Duodenal mucosa (tissue), 2 donors: ENCODE results near the gene NAT10.

Experiments used
- H3K27ac ChIP-seq: one replicate; pipeline ENCODE4 v1.7.0; 2013; ENCODE audit warnings: low read depth, low read length
- H3K27me3 ChIP-seq, 2 donors: one replicate each; pipeline ENCODE4 v1.7.0; 2013; ENCODE audit warnings: low read length in 2 of 2, control low read depth in 1 of 2; ENCODE audit not compliant: insufficient read depth in 2 of 2, control insufficient read depth in 1 of 2
- H3K36me3 ChIP-seq, 2 donors: one replicate each; pipeline ENCODE4 v1.7.0; 2013; ENCODE audit warnings: low read length in 2 of 2, control low read depth in 1 of 2; ENCODE audit not compliant: insufficient read depth in 2 of 2, control insufficient read depth in 1 of 2
- H3K4me1 ChIP-seq, 2 donors: one replicate each; pipeline ENCODE4 v1.7.0; 2013; ENCODE audit warnings: low read length in 2 of 2, control low read depth in 1 of 2; ENCODE audit not compliant: insufficient read depth in 2 of 2, control insufficient read depth in 1 of 2
- H3K4me3 ChIP-seq, 2 donors: one replicate each; pipeline ENCODE4 v1.7.0; 2013; ENCODE audit warnings: low read length in 2 of 2, low read depth in 1 of 2
- H3K9ac ChIP-seq, 2 donors: one replicate each; pipeline ENCODE4 v1.7.0; 2013; ENCODE audit warnings: low read length in 2 of 2, low read depth in 1 of 2
- H3K9me3 ChIP-seq, 2 donors: one replicate each; pipeline ENCODE4 v1.7.0; 2013; ENCODE audit warnings: low read length in 2 of 2, control low read depth in 1 of 2; ENCODE audit not compliant: control insufficient read depth in 1 of 2

The NAT10 gene

GRCh38 chr11:34155057-34155756 lies 49.8 kb downstream of the NAT10 start:
- Histone ChIP-seq H3K27me3 (no peaks in the 10 kb centered on the region), H3K4me1 (peaks cover 14 to 15% of the 10 kb centered on the region in 2 donors), H3K4me3 (no peak overlapping the region), H3K9me3 (no peaks in the 10 kb centered on the region), H3K36me3 (peaks cover 24 to 65% of the 10 kb centered on the region in 2 donors), H3K9ac (no peak overlapping the region), H3K27ac (no peak overlapping the region)

GRCh38 chr11:34155757-34156062 lies 50.3 kb downstream of the NAT10 start:
- Histone ChIP-seq H3K27ac (no peak overlapping the region), H3K4me3 (no peak overlapping the region), H3K9ac (no peak overlapping the region), H3K36me3 (peaks cover 24 to 67% of the 10 kb centered on the region in 2 donors), H3K27me3 (no peaks in the 10 kb centered on the region), H3K9me3 (no peaks in the 10 kb centered on the region), H3K4me1 (peaks cover 9 to 10% of the 10 kb centered on the region in 2 donors)

GRCh38 chr11:34157163-34157562 lies 51.7 kb downstream of the NAT10 start:
- Histone ChIP-seq H3K27ac (no peak overlapping the region), H3K36me3 (peaks cover 22 to 66% of the 10 kb centered on the region in 2 donors), H3K4me3 (no peak overlapping the region), H3K9ac (no peak overlapping the region), H3K4me1 (no peaks in the 10 kb centered on the region), H3K9me3 (no peaks in the 10 kb centered on the region), H3K27me3 (no peaks in the 10 kb centered on the region)

- no peak overlapping the region for H3K27ac ChIP-seq
- no peak overlapping the region for H3K9ac ChIP-seq
- H3K9me3 ChIP-seq: no peaks in the 10 kb centered on the region
- H3K36me3 ChIP-seq: peaks cover 16 to 60% of the 10 kb centered on the region in 2 donors
- H3K4me3 ChIP-seq: no peak overlapping the region
- no peaks in the 10 kb centered on the region for H3K27me3 ChIP-seq
- H3K4me1 ChIP-seq: no peaks in the 10 kb centered on the region
Observed at GRCh38 chr11:34158661-34159060, 53.2 kb downstream of the NAT10 start.

- no peak overlapping the region for H3K4me3 ChIP-seq
- no peaks in the 10 kb centered on the region for H3K27me3 ChIP-seq
- H3K36me3 ChIP-seq: peaks cover 10 to 46% of the 10 kb centered on the region in 2 donors
- H3K27ac ChIP-seq: no peak overlapping the region
- H3K4me1 ChIP-seq: no peaks in the 10 kb centered on the region
- H3K9ac ChIP-seq: no peak overlapping the region
- H3K9me3 ChIP-seq: no peaks in the 10 kb centered on the region
Observed at GRCh38 chr11:34160049-34160721, 54.8 kb downstream of the NAT10 start.

- no peak overlapping the region for H3K9ac ChIP-seq
- H3K36me3 ChIP-seq: peaks cover 10 to 44% of the 10 kb centered on the region in 2 donors
- H3K27ac ChIP-seq: no peak overlapping the region
- H3K4me3 ChIP-seq: no peak overlapping the region
- no peaks in the 10 kb centered on the region for H3K9me3 ChIP-seq
- no peaks in the 10 kb centered on the region for H3K27me3 ChIP-seq
- no peaks in the 10 kb centered on the region for H3K4me1 ChIP-seq
Observed at GRCh38 chr11:34160791-34161190, 55.4 kb downstream of the NAT10 start.

GRCh38 chr11:34161361-34161760 lies 55.9 kb downstream of the NAT10 start:
- H3K9ac ChIP-seq: no peak overlapping the region
- H3K27me3 ChIP-seq: no peaks in the 10 kb centered on the region
- H3K9me3 ChIP-seq: no peaks in the 10 kb centered on the region
- peaks cover 10 to 38% of the 10 kb centered on the region in 2 donors for H3K36me3 ChIP-seq
- H3K4me1 ChIP-seq: no peaks in the 10 kb centered on the region
- no peak overlapping the region for H3K4me3 ChIP-seq
- H3K27ac ChIP-seq: no peak overlapping the region

GRCh38 chr11:34161812-34162492 lies 56.5 kb downstream of the NAT10 start:
- H3K9me3 ChIP-seq: no peaks in the 10 kb centered on the region
- H3K4me1 ChIP-seq: no peaks in the 10 kb centered on the region

GRCh38 chr11:34162493-34162820 lies 57.0 kb downstream of the NAT10 start:
- no peaks in the 10 kb centered on the region for H3K27me3 ChIP-seq
- H3K9ac ChIP-seq: no peak overlapping the region
- no peaks in the 10 kb centered on the region for H3K9me3 ChIP-seq
- peaks cover 15 to 37% of the 10 kb centered on the region in 2 donors for H3K36me3 ChIP-seq
- no peak overlapping the region for H3K27ac ChIP-seq
- no peaks in the 10 kb centered on the region for H3K4me1 ChIP-seq
- H3K4me3 ChIP-seq: no peak overlapping the region

More at GRCh38 chr11:34161812-34162492, 56.5 kb downstream of the NAT10 start:
- no peak overlapping the region for H3K4me3 ChIP-seq
- no peak overlapping the region for H3K9ac ChIP-seq
- H3K36me3 ChIP-seq: peaks cover 11 to 39% of the 10 kb centered on the region in 2 donors
- no peak overlapping the region for H3K27ac ChIP-seq
- no peaks in the 10 kb centered on the region for H3K27me3 ChIP-seq

GRCh38 chr11:34162856-34163255 lies 57.4 kb downstream of the NAT10 start:
- H3K4me1 ChIP-seq: no peaks in the 10 kb centered on the region
- H3K36me3 ChIP-seq: peaks cover 11 to 33% of the 10 kb centered on the region in 2 donors
- H3K27ac ChIP-seq: no peak overlapping the region
- H3K9me3 ChIP-seq: no peaks in the 10 kb centered on the region
- H3K9ac ChIP-seq: no peak overlapping the region
- H3K4me3 ChIP-seq: no peak overlapping the region
- no peaks in the 10 kb centered on the region for H3K27me3 ChIP-seq
